ENCODE results near the gene CUX1.
"Not testable (repeated sequence)": the region's sequence is repeated elsewhere in the genome, so short reads cannot be mapped to it uniquely, and the experiment has no call there.

Gene CUX1

GRCh38 chr7:101832205-101832631 is 14.8 kb downstream of the CUX1 start:
- no peak for FAIRE-seq

GRCh38 chr7:101832685-101833375 is 15.4 kb downstream of the CUX1 start:
- FAIRE-seq, result no peak
- no peak for TF ChIP-seq PAX5 (IDR thresholded peaks at IDR 0.05; ENCODE audit: insufficient read depth, low read length, severe bottlenecking)
- TF ChIP-seq SPI1 (IDR thresholded peaks at IDR 0.05; ENCODE audit: low read depth, low read length), result no peak
- DNase-seq (ENCODE audit: insufficient read length, low spot score), result no peak

More at GRCh38 chr7:101832205-101832631, 14.8 kb downstream of the CUX1 start:
- DNase-seq (ENCODE audit: insufficient read length, low spot score), result no peak
- no peak for TF ChIP-seq TAF1 (IDR thresholded peaks at IDR 0.05; ENCODE audit: low read depth, low read length)
- no peak for TF ChIP-seq POU2F2 (IDR thresholded peaks at IDR 0.05; ENCODE audit: low read depth, low read length)
- no peak for TF ChIP-seq POLR2A (IDR thresholded peaks at IDR 0.05; ENCODE audit: low read depth, low read length)
- no peak for TF ChIP-seq PAX5 (IDR thresholded peaks at IDR 0.05; ENCODE audit: insufficient read depth, low read length, severe bottlenecking)
- TF ChIP-seq SPI1 (IDR thresholded peaks at IDR 0.05; ENCODE audit: low read depth, low read length), result no peak
- TF ChIP-seq POLR2AphosphoS5 (IDR thresholded peaks at IDR 0.05; ENCODE audit: low read depth, low read length), result no peak

GRCh38 chr7:101833799-101834198 is 16.4 kb downstream of the CUX1 start:
- FAIRE-seq, result no peak
- no peak for DNase-seq (ENCODE audit: insufficient read length, low spot score)
- TF ChIP-seq PAX5 (IDR thresholded peaks at IDR 0.05; ENCODE audit: insufficient read depth, low read length, severe bottlenecking) (no peak), POU2F2 (IDR thresholded peaks at IDR 0.05; ENCODE audit: low read depth, low read length) (no peak), POLR2A (IDR thresholded peaks at IDR 0.05; ENCODE audit: low read depth, low read length) (no peak), TAF1 (IDR thresholded peaks at IDR 0.05; ENCODE audit: low read depth, low read length) (no peak), POLR2AphosphoS5 (IDR thresholded peaks at IDR 0.05; ENCODE audit: low read depth, low read length) (no peak), SPI1 (IDR thresholded peaks at IDR 0.05; ENCODE audit: low read depth, low read length) (no peak)

- FAIRE-seq (no peak), DNase-seq (ENCODE audit: insufficient read length, low spot score) (no peak)
- TF ChIP-seq SPI1 (IDR thresholded peaks at IDR 0.05; ENCODE audit: low read depth, low read length) (no peak), TAF1 (IDR thresholded peaks at IDR 0.05; ENCODE audit: low read depth, low read length) (no peak)
Observed at GRCh38 chr7:101835136-101835535, 17.7 kb downstream of the CUX1 start.

GRCh38 chr7:101837433-101837832 is 20.0 kb downstream of the CUX1 start:
- FAIRE-seq; DNase-seq (ENCODE audit: insufficient read length, low spot score): not testable (repeated sequence)

- FAIRE-seq (no peak), DNase-seq (ENCODE audit: insufficient read length, low spot score) (no peak)
- TF ChIP-seq POU2F2 (IDR thresholded peaks at IDR 0.05; ENCODE audit: low read depth, low read length) (no peak), TAF1 (IDR thresholded peaks at IDR 0.05; ENCODE audit: low read depth, low read length) (no peak), SPI1 (IDR thresholded peaks at IDR 0.05; ENCODE audit: low read depth, low read length) (no peak), POLR2A (IDR thresholded peaks at IDR 0.05; ENCODE audit: low read depth, low read length) (no peak), POLR2AphosphoS5 (IDR thresholded peaks at IDR 0.05; ENCODE audit: low read depth, low read length) (no peak), PAX5 (IDR thresholded peaks at IDR 0.05; ENCODE audit: insufficient read depth, low read length, severe bottlenecking) (no peak)
Observed at GRCh38 chr7:101838837-101839483, 21.5 kb downstream of the CUX1 start.

GRCh38 chr7:101841328-101841727 is 23.9 kb downstream of the CUX1 start:
- no peak for TF ChIP-seq POLR2A (IDR thresholded peaks at IDR 0.05; ENCODE audit: low read depth, low read length)
- no peak for TF ChIP-seq POLR2AphosphoS5 (IDR thresholded peaks at IDR 0.05; ENCODE audit: low read depth, low read length)
- TF ChIP-seq TAF1 (IDR thresholded peaks at IDR 0.05; ENCODE audit: low read depth, low read length), result no peak
- no peak for TF ChIP-seq PAX5 (IDR thresholded peaks at IDR 0.05; ENCODE audit: insufficient read depth, low read length, severe bottlenecking)
- no peak for TF ChIP-seq SPI1 (IDR thresholded peaks at IDR 0.05; ENCODE audit: low read depth, low read length)
- TF ChIP-seq POU2F2 (IDR thresholded peaks at IDR 0.05; ENCODE audit: low read depth, low read length), result no peak
- no peak for DNase-seq (ENCODE audit: insufficient read length, low spot score)
- no peak for FAIRE-seq

- DNase-seq (ENCODE audit: insufficient read length, low spot score), result no peak
- no peak for TF ChIP-seq POU2F2 (IDR thresholded peaks at IDR 0.05; ENCODE audit: low read depth, low read length)
- TF ChIP-seq PAX5 (IDR thresholded peaks at IDR 0.05; ENCODE audit: insufficient read depth, low read length, severe bottlenecking), result no peak
- no peak for TF ChIP-seq TAF1 (IDR thresholded peaks at IDR 0.05; ENCODE audit: low read depth, low read length)
- TF ChIP-seq POLR2A (IDR thresholded peaks at IDR 0.05; ENCODE audit: low read depth, low read length), result no peak
- TF ChIP-seq SPI1 (IDR thresholded peaks at IDR 0.05; ENCODE audit: low read depth, low read length), result no peak
- no peak for TF ChIP-seq POLR2AphosphoS5 (IDR thresholded peaks at IDR 0.05; ENCODE audit: low read depth, low read length)
- FAIRE-seq, result no peak
Observed at GRCh38 chr7:101843293-101844271, 26.2 kb downstream of the CUX1 start.

GRCh38 chr7:101845974-101846373 is 28.5 kb downstream of the CUX1 start:
- TF ChIP-seq POU2F2 (IDR thresholded peaks at IDR 0.05; ENCODE audit: low read depth, low read length), result no peak
- no peak for TF ChIP-seq POLR2AphosphoS5 (IDR thresholded peaks at IDR 0.05; ENCODE audit: low read depth, low read length)
- FAIRE-seq (no peak), DNase-seq (ENCODE audit: insufficient read length, low spot score) (no peak)

Data from GM12891 (cell line).